ENCODE data around the gene EEF1B2. TPM values are rescaled to one million over a fixed set of nuclear protein-coding genes. Genes with fewer than 3 reads are reported as not detected.
"Not testable (repeated sequence)": the region's sequence is repeated elsewhere in the genome, so short reads cannot be mapped to it uniquely, and the experiment has no call there.

The EEF1B2 gene
- total RNA-seq, 6 experiments from 2014 or later = 146 to 228 (median 190) TPM

GRCh38 chr2:206116278-206116677, 43.4 kb upstream of the EEF1B2 start:
- no peaks in the 10 kb centered on the region for H3K27me3 ChIP-seq
- TF ChIP-seq POLR2A (IDR thresholded peaks at IDR 0.05) (no peak), CTCF (IDR thresholded peaks at IDR 0.05) (no peak)
- intact Hi-C loops (cut with DNase I) = no loop called here
- H3K36me3 ChIP-seq = peaks cover 0 to 22% (median 3%) of the 10 kb centered on the region in 4 donors
- 100% methylated on average over 1 of the region's 21 CpGs for WGBS (ENCODE audit: insufficient coverage, low coverage, low lambda C conversion rate, missing lambda C conversion rate)
- no peak overlapping the region for H3K4me3 ChIP-seq
- no peaks in the 10 kb centered on the region for H3K4me1 ChIP-seq
- ATAC-seq (peak in 1 of 4 donors; percentile 39), DNase-seq (no peak)
- no peak overlapping the region for H3K27ac ChIP-seq
- no peaks in the 10 kb centered on the region for H3K9me3 ChIP-seq

- H3K4me3 ChIP-seq; DNase-seq; H3K27me3 ChIP-seq; H3K27ac ChIP-seq; intact Hi-C loops (cut with DNase I); H3K4me1 ChIP-seq; H3K9me3 ChIP-seq: not testable (repeated sequence)
- 67% methylated on average over 1 of the region's 3 CpGs for WGBS (ENCODE audit: insufficient coverage, low coverage, low lambda C conversion rate, missing lambda C conversion rate)
- peaks cover 5 to 77% (median 30%) of the 10 kb centered on the region in 4 donors for H3K36me3 ChIP-seq
- peak in 1 of 4 donors; percentile 22 for ATAC-seq
Measured at GRCh38 chr2:206122569-206122968, 37.1 kb upstream of the EEF1B2 start.

GRCh38 chr2:206125901-206126300, 33.8 kb upstream of the EEF1B2 start:
- no peak overlapping the region for H3K4me3 ChIP-seq
- DNase-seq (no peak), ATAC-seq (no peak)
- peaks cover 7 to 96% (median 38%) of the 10 kb centered on the region in 4 donors for H3K36me3 ChIP-seq
- no peaks in the 10 kb centered on the region for H3K27me3 ChIP-seq
- no peaks in the 10 kb centered on the region for H3K9me3 ChIP-seq
- intact Hi-C loops (cut with DNase I) = no loop called here
- no peaks in the 10 kb centered on the region for H3K4me1 ChIP-seq
- H3K27ac ChIP-seq = no peak overlapping the region
- TF ChIP-seq CTCF (IDR thresholded peaks at IDR 0.05) = no peak
- no peak for TF ChIP-seq POLR2A (IDR thresholded peaks at IDR 0.05)

- DNase-seq (no peak), ATAC-seq (no peak)
- Histone ChIP-seq H3K9me3 (no peaks in the 10 kb centered on the region), H3K27ac (no peak overlapping the region), H3K4me1 (no peaks in the 10 kb centered on the region), H3K4me3 (no peak overlapping the region), H3K27me3 (no peaks in the 10 kb centered on the region), H3K36me3 (peaks cover 7 to 96% (median 31%) of the 10 kb centered on the region in 4 donors)
- intact Hi-C loops (cut with DNase I) = no loop called here
- no peak for TF ChIP-seq CTCF (IDR thresholded peaks at IDR 0.05)
- no peak for TF ChIP-seq POLR2A (IDR thresholded peaks at IDR 0.05)
Measured at GRCh38 chr2:206127656-206128055, 32.0 kb upstream of the EEF1B2 start.

GRCh38 chr2:206143451-206143850, 16.2 kb upstream of the EEF1B2 start:
- no peak overlapping the region for H3K27ac ChIP-seq
- intact Hi-C loops (cut with DNase I) = no loop called here
- H3K27me3 ChIP-seq = no peaks in the 10 kb centered on the region
- no peak for TF ChIP-seq POLR2A (IDR thresholded peaks at IDR 0.05)
- TF ChIP-seq CTCF (IDR thresholded peaks at IDR 0.05) = no peak
- peaks cover 13 to 93% (median 51%) of the 10 kb centered on the region in 4 donors for H3K36me3 ChIP-seq
- no peak overlapping the region for H3K4me3 ChIP-seq
- DNase-seq = no peak
- 92% methylated on average over 4 of the region's 4 CpGs for WGBS (ENCODE audit: insufficient coverage, low coverage, low lambda C conversion rate, missing lambda C conversion rate)
- H3K9me3 ChIP-seq = no peaks in the 10 kb centered on the region
- H3K4me1 ChIP-seq = no peaks in the 10 kb centered on the region
- no peak for ATAC-seq

All from right lobe of liver (tissue), 6 donors.